Urothelium cell line (cell line): ENCODE data around the gene GREM2.

ENCODE experiments used
- DNase-seq: peaks from one replicate; pipeline ENCODE4 v3.0.0; 2011; ENCODE audit warnings: low spot score, mixed read lengths
- FAIRE-seq: peaks from 2 replicates; lab custom pipeline; 2011; peaks lifted over from hg19 to GRCh38; lab: Jason Lieb, UNC

The GREM2 gene

DNA sequence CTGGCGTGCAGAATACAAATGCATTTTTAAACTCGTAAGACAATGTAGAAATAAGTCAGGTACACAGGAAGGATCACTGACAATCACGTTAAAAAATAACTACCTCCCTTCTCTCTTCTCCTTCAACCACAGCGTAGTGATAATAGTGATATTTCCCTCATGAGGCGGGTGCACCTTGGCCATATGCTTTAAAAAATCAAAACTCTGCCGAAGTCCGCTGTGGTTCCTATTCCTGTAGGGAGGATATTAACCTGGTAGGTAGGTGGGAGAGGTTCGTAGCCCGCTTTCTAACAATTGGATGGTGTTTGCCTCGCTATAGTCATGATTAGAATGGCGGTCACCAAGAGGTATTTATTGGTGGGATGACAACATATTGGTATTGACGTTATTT, 732 bp downstream of the GREM2 start:
- FAIRE-seq: no peak
- no peak for DNase-seq

DNA sequence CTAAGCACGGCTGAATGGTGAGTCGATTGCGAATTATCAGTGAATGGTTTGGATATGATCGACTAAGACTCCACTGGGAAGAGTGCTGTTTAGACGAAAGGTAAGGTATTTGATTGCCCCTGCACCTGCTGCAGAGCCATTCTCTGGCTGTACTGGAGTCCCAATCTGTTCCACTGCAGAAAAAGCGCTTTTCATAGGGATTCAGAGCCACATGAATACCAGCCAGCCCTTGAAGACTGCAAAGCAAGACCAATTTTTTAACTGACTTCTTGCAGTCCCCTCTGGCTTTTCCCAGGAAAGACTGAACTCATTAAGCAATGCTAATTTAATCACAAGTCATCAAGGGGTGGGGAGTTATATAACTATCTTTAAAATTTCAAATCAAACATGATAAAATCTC, 1.3 kb downstream of the GREM2 start:
- DNase-seq (no peak), FAIRE-seq (no peak)

DNA sequence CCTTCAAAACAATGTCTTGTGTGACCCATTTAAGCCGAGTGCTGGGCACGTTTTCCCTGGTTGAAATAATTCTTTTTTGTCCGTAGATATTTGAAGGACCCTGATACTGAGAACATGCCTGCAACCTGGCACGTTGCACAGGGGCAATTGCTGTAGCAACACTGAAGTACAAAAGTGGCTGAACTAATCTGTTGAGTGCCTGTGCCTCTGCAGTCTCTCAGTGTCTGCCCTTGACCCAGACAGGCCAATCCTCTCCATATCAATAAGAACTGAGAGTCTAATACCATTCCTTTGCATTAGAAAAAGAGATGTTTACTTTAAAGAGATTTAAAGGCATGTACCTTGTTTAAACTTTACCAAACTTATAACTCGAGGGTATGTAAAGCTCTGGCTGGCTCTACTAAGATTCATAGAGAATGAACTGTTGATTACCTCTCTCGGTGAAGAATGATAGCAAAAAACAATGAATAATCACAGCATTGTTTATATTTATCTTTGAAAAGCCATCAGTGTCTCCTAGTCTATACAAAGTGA, 2.4 kb downstream of the GREM2 start:
- no peak for FAIRE-seq

DNA sequence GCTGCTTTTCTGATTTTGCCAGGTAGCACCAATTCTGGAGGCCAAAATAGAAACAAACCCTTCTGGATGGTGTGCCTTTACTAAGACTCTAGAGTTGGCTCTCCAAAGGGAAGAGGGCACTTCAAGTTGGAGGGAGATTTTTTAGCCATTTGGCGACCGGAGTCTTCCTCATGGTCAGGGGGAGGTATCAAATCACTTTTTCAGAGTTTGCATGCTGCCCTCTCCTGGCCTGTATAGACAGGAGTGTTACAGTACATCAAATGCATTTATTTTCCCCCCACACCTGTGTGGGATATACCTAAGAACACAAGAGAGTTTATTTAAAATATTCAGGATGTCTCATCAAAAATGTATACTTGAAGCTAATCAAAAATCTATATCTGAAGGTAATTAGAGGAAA, 3.2 kb downstream of the GREM2 start:
- FAIRE-seq: no peak

More for the DNA sequence above, 2.4 kb downstream of the GREM2 start:
- no peak for DNase-seq

DNA sequence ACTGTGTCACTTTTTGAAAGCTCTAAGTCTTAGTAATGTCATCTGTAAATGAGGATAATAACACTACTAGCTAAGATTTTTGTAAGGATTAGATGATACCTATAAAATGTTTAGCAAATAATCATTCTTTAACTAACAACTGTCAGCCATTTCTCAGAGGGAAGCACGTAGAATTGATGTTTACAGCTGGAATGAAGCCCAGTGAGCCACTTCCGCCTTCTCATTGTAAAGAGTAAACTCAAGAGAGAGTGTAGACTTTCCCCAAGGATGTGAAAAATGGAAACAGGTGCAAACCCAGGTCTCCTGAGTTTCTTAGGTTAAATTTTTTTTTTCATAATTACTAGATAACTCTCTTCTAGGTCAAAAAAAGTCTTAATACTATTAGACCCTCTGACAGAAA, 4.9 kb downstream of the GREM2 start:
- no peak for FAIRE-seq
- DNase-seq: no peak

More for the DNA sequence above, 3.2 kb downstream of the GREM2 start:
- DNase-seq: peak; percentile 46

DNA sequence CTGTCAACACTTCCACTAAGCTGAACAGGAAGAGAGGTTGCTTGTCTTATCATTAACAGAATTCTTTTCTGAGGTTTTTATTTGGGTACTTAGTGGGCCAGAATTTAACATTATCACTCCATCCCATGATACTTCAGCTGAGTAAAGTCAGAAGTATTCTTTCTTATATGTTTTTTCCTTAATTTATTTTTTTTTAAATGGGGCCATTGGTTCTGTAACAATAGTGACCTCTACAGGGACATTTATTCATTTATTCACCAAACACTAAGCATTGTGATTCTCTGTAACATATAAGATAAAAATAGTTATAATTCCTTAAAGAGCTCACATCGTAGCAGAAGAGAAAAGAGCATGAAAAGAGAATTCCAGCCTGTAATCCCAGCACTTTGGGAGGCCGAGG, 9.8 kb downstream of the GREM2 start:
- FAIRE-seq (no peak), DNase-seq (no peak)

DNA sequence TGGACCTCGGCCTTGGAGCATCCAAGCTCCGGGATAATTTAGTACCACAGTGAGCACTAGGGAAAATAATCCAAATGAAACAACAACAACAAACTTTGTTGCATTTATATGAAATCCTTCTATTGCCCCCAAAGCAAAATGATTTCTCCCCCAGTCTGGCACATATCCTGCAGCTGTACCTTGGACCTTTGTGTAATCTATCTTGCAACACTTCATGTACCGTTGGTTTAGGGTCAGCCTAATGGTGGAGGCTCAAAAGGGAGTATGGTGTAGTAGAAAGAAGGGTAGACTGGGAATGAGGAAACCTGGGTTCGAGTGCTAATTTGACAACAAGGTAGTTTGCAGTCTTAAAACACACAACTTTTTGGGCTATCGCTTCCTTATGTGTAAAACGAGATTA, 12.1 kb downstream of the GREM2 start:
- FAIRE-seq: no peak
- no peak for DNase-seq

DNA sequence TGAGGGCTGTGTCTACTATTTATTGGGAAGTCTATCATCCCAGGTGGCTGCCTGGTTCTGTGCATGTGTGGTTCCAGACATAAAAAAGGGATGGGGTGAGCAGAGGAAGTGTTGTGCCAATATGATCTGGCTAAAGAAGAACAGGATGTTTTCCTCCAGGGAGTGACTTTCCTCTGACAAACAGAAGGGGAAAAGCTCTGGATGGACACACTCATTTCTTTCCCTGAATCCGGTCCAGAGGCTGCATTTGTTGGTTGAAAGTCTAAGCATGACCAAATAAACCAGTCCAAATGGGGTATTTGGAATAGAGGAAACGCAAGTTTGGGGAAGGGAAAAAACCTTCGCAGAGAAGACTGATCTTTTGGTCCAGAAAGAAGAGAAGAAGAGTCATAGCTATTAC, 12.7 kb downstream of the GREM2 start:
- FAIRE-seq: no peak
- DNase-seq: no peak

DNA sequence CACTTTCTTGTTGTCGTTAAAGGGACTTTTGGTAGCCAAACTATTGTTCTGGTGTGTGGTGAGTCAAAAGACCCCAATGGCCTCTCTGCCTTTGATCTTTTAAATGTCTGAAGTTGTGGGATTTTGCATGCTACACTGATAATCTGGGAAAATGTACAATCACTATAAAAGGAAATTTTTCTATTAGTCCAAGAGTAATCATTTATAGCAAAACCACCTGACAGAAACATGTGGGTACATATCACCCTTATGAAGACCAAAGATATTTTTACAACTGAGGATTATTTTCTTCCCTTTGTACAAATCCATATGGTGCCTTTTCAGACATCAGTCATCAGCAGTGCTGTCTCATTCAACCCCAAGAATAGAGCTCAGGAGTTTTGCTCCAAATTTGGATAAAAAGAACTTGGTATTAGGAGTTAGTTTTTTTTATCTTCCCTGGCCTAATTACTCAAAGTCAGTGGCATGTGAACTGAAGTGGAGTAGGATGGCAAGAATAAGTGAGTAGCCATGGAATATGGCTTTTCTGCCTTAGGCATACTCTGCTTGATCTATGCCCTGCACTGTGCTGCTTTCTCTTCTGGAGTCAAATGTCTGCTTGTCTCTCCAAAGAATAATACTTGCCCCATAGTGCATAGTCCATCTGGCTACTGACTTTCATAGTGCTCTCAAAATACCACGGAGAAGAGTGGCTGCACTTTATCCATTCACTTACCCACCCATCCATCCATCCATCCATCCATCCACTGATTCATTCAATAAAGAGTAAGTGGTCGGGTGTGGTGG, 13.5 kb downstream of the GREM2 start:
- DNase-seq (no peak), FAIRE-seq (no peak)

DNA sequence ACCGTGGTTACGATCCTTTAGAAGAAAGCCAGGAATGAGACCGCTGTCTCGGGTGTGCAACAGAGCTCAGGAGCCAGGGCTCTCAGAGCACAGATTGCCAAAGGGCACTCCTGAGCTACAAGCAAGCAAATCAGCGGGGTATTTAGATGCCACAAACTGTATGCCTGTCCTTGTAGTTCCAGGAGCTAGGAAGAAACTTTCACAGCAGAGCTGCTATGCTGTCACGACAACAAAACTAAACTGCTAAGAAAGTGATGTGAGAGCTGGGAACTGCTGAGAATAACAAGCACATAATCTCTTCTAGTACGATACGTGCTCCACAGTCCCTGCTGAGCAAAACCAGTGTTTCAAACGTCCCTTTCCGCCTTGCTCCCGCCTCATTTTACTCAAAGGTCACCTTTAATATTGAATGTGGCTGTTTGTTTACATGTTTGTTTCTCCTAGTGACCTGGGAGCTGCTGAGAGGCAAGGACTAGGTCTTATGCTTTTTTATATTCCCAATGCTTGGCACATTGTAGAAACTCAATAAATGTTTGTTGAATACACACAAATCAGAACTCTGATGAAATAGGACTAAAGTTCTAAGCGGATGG, 14.7 kb downstream of the GREM2 start:
- FAIRE-seq (no peak), DNase-seq (no peak)

DNA sequence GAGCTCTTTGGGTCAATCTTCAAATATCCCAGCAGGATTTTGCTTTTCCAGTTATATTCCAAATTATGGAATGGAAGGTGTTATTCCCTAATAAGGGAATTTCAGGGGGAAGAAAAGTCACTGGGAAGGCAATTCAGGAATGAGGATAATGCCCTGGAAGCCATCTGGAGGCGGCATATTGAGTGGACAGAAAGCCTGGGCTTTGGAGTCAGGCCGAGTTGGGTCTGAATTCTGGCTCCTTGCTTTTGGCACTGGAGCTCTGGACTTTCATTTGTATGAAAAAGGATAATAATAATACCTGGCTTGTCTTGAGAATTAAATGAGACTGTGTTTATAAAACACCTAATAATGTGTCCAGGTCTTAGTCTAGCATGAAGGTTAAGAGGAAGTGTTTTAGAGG, 16.5 kb downstream of the GREM2 start:
- FAIRE-seq: no peak

DNA sequence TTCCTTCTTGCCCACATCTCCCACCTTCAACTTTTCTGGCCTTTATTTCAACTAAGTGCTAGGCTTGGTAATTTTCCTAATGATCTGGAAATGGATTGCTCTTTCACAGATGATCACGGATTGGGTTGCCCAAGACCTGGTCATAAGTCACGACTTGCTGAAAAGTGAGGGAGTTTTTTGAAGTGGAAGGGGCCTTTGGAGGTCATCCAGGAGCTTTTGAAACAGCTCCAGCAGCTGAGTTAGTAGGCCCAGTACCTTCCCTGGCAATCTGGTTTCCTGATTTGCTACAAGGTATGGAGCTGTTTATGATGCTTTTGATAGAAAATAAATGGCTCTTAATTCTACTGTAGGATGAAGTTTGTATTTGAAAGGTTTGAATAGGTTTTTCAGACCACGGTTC, 20.4 kb downstream of the GREM2 start:
- FAIRE-seq: no peak
- DNase-seq: no peak

More for the DNA sequence above, 16.5 kb downstream of the GREM2 start:
- no peak for DNase-seq

DNA sequence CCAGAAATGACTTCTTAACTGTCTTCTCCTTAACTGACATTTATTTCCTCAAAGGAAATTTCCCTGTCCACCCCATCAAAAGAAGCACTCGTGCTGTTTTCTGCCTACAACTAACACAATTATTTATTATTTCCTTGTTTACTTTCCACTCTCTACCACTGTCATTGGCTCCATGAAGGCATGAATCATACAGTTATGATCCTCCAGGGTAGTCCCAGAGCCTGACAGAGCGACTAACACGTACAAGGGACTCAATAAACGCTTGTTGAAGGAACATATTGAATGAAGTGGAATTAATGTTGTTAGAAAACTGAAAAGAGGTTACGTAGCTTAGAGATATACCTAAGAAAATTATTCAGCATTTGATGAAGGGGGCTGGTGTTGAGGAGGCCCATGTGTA, 20.9 kb downstream of the GREM2 start:
- FAIRE-seq: no peak

DNA sequence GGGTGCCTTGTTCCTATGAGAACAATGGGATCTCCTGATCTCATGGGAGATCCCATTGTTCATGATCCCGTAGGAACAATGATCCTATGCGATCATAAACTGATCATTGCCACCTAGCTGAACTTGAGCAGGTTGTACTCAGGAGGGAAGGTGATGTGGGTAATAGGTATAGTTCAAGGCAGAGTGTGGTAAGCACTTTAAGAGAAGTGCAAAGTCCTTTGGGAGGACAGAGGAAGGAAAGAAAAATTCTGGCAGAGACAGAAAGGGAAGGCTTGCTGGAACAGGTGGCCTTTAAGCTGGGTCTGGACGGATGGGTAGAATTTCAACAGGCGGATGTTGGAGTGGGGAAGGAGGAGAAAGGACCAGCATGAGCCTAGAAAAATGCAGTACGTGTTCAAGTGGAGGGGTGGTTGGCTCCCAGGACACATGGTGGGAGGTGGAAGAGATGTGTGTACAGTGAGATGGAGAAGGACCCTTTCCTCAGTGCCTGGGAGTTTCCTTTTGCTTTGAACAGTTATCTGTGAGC, 22.3 kb downstream of the GREM2 start:
- FAIRE-seq: no peak
- DNase-seq: no peak

More for the DNA sequence above, 20.9 kb downstream of the GREM2 start:
- DNase-seq: no peak

DNA sequence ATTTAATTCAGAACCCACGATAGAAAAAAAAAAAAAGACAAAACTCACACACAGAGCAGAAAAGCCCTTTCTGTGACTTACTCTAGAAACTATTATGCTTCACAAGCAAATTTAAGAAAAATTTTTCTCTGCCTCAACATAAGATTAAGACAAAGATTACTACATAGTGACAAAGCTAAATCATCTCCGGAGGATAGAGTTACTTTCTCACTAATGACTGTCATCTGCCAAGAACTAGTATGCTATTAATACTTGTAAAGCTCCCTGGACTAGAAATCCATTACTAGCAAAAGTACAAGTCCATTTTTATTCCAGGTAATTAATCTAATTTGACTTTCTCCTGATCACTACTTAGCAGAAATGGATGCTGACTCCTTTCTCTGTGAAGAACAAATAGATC, 25.9 kb downstream of the GREM2 start:
- FAIRE-seq (no peak), DNase-seq (no peak)

DNA sequence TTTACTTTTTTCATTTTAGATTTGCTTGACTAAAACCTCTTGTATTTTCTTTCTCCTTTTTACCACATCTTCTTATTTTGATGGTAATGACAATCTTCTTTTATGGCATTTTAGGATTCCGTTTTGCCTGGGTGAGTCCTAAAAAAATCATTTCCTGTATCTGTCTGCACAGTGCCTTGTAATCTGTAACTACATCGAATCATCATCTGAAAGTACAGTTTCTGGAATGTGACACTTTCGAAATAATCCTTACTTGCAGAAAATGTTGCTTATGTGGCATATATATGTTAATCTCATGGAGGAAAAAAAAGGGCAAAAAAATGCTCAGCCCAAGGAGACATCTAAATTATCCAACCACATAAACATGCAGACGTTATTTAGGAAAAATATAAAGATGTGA, 29.0 kb downstream of the GREM2 start:
- FAIRE-seq: no peak
- DNase-seq: no peak

DNA sequence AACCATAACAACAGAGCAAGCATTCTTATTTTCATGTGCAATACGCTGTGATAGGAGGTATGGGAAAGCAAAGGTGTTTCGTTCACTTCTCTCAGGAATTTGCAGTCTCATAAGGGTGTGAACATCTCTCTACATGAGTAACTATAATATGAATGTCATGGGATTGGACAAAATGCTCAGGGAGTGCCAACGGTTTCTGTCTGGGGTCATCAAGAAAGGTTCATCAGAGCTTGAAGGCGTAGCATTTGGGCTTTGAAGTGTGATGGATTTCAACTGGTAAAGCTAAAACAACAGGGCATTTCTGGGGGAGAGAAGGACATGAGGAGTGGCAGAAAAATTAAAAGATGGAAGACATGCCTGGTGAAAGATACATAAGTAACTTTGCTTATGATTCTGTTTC, 32.4 kb downstream of the GREM2 start:
- no peak for FAIRE-seq

DNA sequence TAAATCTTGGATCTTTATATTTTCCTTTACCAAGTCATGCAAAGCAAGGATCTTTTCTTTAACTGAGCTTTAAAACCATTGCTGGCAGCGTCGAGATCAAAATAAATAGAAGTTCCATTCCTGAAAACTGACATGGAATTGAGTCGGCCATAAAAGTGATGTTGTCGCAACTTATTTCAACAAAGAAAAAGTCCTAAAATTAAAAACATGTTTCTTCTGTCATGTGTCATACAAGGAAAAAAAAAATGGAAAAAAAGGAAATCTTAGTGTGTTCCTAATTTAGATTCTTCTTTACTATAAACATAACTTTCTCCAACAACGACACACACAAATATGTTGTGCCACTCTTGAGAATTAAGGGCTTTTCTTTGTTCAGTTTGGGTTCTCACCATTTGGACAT, 34.9 kb downstream of the GREM2 start:
- FAIRE-seq (no peak), DNase-seq (no peak)

More for the DNA sequence above, 32.4 kb downstream of the GREM2 start:
- DNase-seq: no peak

DNA sequence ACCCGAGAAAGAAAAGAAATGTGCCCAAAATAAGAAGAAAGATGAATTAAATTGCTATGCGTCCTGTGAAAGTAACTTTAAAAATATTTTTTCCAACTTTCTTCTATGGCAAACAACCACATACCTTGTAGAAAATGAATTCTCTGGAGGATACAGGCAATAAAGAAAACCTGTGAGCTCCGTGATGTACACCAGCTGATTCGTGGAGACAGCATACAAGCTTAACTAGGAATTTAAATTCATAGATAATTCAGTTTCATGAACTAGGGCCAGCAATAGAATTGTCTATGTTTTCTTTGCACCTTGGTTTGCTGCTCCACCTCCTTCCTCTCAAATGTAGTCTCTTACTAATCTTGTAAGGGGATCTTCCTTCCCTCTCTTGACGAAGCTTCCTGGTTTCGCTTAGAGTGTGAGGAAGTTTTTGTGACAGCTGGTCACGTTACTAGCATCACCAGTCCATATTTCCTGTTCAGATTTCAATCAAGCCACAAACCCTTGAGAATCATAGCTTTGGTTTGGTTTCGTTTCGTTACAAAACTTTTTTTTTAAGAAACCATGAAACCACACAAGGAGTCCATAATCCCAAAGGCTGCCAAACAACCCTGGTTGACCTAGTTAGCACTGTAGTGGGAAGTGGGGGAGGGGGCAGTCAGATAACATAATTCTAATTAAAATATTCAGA, 35.8 kb downstream of the GREM2 start:
- DNase-seq: peak; percentile 35
- FAIRE-seq: no peak

DNA sequence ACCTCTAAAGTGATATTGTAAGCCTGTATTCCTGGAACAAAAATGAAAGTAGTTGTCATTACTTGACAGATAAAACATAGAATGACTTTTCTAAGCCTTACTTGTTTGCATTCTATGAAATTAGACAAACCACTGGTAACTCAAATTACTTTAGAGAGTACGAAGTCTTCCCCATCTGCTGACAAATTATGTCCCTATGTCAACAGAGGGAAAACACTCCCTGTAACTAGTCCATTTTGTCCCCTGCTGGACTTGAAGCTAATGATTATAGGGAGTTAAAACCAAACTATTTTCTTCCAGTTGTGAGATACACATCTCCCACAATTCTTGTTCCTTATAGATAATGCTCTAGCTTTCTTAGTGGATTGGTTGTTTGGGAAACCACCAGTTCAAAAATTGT, 39.6 kb downstream of the GREM2 start:
- no peak for FAIRE-seq
- DNase-seq: no peak

DNA sequence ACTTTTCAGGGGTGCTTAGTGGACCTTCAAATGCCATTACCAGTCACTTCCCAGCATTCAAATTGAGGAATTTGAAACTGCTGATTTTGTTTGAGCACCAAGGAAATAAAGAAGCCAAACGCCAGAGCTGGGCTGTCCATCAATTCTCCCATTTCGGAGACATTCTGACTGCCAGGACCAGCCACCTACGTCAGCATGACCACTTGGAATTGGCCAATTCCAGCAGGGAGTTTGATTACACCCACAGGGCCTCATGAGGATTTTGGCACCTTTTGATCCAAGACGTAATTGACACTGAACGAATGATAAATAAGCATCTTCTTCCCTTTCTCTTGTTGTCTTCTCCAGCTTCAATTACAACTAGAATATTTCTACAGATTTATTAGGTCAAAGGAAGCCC, 40.2 kb downstream of the GREM2 start:
- DNase-seq (no peak), FAIRE-seq (no peak)

DNA sequence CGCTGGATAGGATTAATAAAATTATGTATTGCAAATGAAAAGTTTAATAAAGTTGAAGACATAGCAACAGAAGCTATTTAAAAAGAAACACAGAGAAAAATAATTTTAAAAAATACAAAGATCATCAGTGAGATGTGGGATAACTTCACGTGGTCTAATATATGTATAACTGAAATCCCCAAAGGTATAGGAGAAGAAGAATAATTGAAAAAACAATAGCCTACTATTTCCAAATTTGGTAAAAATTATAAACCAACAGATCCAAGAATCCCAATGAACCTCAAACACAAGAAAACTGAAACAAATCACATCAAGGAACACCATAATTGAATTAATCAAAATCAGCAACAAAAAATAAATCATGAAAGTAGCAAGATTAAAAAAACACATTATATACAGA, 44.9 kb downstream of the GREM2 start:
- FAIRE-seq (no peak), DNase-seq (no peak)
